Ishikawa (cell line): ENCODE measurements around the gene ROR1.

ENCODE experiments used
- CEBPB ChIP-seq: IDR thresholded peaks from 2 replicates; pipeline ENCODE4 v1.6.1; 2012
- CREB1 ChIP-seq: IDR thresholded peaks from 2 replicates; pipeline ENCODE4 v1.6.1; 2012; ENCODE audit warnings: low read depth
- MAX ChIP-seq: IDR thresholded peaks from 2 replicates; pipeline ENCODE4 v1.6.1; 2012
- TAF1 ChIP-seq: IDR thresholded peaks from 2 replicates; pipeline ENCODE4 v1.6.1; 2012; ENCODE audit warnings: low read depth, mild to moderate bottlenecking
- TCF12 ChIP-seq: IDR thresholded peaks from 2 replicates; pipeline ENCODE4 v1.6.1; 2012; ENCODE audit warnings: low read depth
- YY1 ChIP-seq: IDR thresholded peaks from 2 replicates; pipeline ENCODE4 v1.6.1; 2012; ENCODE audit warnings: low read depth
- ZBTB7A ChIP-seq: IDR thresholded peaks from 2 replicates; pipeline ENCODE4 v1.6.1; 2012; ENCODE audit warnings: low read depth

GRCh38 chr1:63864224-63864641 lies 90.4 kb downstream of the ROR1 start:
- TF ChIP-seq MAX (no peak), YY1 (no peak), TAF1 (no peak), TCF12 (no peak), CREB1 (no peak), CEBPB (no peak), ZBTB7A (no peak)
